Measurements from ENCODE around the gene HOXA3.
A peak's percentile ranks its signal among the peaks of the same experiment; 100 is the strongest.

HOXA3 gene

DNA sequence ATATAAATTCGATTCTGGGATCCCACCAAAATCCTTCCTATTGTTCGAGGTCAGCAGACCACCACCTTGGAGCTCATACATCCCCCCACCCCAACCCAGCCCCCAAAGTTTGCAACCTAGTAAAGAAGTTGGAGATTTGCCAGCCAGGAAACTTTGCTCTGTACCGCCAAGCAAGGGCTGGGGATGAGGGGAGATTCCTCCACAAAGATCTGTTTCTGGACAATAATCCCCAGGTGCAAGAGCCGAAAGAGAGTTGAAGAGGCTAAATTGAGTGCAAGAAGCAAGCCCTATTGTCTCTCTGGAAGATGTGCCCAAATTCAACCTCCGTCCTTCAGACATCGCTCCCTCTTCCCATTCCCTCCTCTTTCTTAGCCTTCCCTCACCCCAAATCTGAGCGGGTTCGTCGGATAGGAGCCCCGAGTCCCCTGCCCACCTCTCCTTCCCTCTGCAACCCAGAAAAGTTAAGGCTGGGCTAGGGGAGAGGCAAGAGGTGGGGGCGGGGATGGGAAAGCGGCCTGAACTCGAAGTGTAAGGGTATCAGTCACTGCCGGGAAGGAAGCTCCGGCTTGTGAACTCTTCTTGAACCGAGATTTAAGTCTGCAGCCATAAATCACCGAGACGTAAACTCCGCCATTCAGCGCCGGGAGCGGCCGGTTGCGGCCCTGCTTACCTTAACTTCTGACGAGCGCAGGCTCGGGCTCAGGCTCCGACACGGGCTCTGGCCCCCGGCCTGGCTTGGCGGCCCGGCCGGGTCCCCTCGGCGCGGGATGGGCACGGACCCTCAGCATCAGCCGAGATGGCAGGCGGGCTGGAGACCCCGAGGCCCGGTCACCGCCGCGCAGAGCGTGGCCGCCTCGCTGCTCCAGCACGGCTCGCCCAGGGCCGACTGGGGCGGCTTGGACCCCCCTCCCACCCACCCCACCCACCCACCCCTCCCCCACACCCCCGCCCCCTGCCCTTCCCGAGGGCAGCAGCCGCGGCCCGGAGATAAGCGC is 39.1 kb downstream of the HOXA3 start:
- DNase-seq: no peak

- no peak for DNase-seq
Observed at GRCh38 chr7:27112361-27112760, 40.0 kb downstream of the HOXA3 start.

DNA sequence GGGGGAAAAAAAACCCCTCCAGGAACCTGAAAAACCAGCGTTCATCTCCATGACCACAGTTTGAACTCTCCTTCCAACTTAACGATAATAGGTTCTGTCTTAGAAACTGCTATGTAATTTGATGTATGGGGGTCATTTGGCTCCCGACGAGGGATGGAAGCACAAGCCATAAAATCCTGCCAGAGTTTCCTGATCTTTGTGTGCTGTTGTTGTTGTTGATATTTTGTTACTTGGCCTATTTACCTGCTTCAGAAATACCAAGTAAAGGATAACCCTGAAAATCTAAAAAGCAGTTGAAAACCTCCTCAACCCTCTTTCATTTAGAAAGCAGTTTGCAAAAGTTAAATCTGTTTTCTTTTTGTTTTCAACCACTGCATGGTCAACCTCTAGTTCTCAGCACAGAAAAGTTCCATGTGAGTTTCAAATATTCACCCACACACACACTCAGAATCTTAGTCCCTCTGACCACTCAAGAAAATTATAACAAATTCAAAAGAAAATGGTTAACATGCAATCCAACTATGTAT is 40.6 kb downstream of the HOXA3 start:
- DNase-seq: no peak

GRCh38 chr7:27111042-27111750 is 41.2 kb downstream of the HOXA3 start:
- DNase-seq: no peak

- DNase-seq: peak; percentile 84
Observed at GRCh38 chr7:27110186-27111031, 42.0 kb downstream of the HOXA3 start.

- no peak for DNase-seq
Observed at GRCh38 chr7:27109466-27110185, 42.8 kb downstream of the HOXA3 start.

DNA sequence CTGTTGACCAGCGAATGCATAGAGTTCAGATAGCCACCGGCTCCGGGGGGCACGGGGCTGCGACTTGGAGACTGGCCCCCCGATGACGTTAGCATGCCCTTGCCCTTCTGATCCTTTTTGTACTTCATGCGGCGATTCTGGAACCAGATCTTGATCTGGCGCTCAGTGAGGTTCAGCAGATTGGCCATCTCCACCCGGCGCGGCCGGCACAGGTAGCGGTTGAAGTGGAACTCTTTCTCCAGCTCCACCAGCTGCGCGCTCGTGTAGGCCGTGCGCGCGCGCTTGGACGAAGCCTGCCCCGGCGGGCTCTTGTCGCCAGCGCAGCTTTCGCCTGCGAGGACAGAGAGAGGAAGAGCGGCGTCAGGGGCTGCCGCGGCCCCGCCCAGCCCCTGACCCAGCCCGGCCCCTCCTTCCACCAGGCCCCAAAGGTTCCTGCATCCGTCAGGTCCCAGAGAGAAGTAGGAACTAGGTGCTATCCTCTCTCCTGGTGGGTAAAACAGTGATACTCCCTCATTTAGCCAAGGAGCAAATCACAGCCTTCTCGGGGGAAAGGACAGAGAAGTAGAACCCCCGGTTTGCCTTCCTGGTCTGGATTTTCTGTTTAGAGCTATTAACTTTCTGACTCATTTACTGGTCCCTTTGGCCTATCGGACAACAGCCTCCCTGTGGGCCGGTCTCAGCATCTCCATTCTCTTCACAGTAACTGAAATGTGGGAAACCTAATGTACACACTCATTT is 43.8 kb downstream of the HOXA3 start:
- DNase-seq: no peak

GRCh38 chr7:27107391-27108381 is 44.7 kb downstream of the HOXA3 start:
- no peak for DNase-seq

GRCh38 chr7:27106901-27107240 is 45.5 kb downstream of the HOXA3 start:
- DNase-seq: no peak

DNA sequence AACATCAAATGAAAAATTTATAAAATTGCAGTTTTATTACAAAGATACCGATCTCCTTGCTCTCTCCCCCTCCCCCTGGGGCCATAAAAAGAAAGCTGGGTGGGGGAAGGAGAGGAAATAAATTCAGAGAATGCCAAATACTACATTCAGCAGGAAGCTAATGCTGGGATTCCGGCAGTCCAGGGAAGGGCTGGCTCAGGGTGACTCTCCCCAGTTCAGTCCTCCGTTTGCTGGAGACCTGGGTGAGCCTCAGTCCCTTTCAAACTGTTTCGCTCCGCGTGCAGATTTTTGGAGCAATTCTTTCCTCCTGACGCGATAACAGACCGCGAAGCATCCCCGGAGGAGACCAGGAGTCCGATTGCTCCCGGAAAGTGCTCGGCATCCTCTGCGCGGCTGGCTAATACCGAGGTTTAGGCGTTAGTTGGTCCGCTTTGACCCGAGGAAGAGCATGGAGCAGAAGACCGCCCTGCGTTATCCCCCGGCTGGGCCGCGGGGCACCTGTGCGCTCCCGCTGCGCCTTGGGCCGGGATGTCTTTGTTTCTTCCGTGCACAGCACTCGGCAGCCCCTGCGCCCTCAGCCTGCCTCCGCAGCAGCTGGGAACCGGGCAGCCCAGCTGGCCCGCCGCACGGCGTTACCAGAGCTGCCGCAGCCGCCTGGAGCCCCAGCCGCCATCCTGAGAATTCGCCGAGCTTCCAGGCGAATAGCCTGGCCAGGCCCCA is 46.0 kb downstream of the HOXA3 start:
- no peak for DNase-seq

- no peak for DNase-seq
Observed at GRCh38 chr7:27105301-27106031, 46.9 kb downstream of the HOXA3 start.

DNA sequence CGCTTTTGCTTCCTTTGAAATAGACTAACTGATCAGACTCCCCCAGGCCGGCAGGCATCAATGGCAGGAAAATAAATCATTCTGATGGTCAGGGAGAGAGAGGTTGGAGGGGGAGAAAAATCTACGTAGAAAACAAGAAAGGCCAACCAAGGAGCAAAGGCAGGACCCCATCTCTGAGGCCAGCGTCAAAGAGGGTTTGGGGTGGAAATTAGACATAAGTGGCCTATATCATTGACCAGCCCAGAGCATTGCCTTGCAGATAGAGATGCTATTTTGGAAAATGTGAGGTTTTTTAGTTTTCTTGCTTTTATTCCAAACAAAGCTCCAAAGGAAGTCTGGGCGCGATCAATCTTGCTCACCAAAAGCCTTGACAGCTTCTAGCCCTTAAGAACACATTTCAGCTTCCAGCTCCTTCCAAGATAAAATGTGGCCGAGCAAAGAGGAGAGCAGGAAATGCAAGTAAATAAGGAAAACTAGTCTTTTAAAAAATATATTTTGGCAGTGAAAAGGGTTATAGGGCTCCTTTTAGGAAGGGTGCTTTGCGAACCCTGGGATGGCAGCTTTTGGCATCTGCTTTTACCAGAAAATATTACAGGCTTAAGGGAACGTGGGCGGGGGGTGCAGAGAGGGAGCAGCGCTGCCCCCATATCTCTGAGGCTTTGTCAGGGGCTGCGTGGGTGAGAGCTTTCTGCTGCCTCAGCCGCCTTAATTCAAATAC is 47.9 kb downstream of the HOXA3 start:
- no peak for DNase-seq

DNA sequence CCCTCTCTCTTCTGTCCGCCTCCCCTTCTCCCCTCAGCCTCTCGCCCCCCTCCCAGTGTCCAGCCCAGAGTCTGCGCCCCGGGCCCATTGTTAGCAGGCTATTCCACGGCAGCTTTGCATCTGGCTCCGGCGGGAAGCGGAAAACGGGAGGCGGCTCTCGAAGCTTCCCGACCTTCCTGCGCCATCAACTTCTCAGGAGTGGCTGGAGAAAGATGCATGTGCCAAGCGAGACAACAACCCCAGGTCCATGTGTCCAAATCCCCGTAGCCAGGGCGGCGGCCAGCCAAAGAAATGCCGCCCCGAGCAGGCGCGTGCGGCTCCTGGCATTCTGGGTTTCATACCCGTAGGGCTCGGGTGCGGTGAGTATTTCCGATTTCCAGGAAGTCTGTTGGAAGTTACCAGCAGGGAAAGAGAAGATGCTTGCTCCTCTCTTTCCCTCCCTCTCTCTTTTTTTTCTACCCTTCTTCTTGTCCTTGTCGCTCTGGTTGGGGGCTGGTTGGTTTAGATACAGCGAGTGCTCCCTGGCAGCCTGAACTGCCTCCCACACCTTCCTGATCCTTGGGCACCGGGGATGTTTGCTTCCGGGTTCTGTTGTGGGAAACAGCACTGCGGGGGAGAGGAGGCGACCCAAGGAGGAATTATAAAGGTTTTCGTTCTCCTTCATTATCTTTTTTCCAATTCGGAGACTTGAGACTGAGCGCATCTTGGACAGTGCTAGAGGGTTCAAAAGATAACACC is 48.7 kb downstream of the HOXA3 start:
- no peak for DNase-seq

DNA sequence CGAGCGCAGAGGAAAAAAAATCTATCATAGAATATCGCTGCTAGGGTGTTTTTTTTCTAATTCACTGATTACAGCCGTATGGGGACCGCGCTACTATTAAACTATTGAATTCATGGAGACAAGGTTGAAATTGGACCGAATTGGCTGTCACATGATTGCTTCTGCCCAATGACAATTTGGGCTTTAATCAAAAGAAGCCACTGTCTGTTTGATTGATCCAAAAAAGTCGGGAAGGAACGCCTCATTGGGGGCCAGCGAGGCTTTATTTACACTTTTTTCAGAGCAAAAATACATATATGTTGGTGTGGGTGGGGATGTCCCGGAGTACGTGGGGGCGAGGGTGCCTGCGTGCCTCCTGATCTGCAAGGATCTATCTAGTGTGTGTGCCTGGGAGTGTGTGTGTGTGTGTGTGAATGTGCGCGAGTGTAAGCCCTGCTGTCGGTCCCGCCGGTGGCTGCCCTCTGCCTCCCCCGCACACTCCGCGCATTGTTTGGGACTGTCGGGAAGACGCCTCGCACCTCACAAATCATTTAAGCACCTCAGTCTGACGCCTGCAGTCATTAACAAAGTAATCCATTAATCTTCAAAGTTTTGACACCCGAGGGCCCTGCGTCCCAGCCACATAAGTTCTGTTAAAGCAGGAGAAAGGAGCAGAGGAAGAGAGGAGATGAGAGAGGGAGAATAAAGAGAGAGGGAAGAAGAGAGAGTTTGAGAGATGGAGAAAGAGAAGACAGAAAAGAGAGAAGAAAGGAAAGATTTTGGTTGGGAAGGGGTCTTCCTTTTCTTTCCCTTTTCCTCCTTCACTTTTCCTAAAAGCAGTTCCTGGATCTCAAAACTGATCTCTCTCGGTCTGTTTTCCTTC is 49.6 kb downstream of the HOXA3 start, which contains the start of gene HOXA2:
HOXA2 (minus strand) TSS at position 103 of the 862 bp plus-strand sequence. CDS start 183 bp downstream, outside the sequence.
- no peak for DNase-seq

DNA sequence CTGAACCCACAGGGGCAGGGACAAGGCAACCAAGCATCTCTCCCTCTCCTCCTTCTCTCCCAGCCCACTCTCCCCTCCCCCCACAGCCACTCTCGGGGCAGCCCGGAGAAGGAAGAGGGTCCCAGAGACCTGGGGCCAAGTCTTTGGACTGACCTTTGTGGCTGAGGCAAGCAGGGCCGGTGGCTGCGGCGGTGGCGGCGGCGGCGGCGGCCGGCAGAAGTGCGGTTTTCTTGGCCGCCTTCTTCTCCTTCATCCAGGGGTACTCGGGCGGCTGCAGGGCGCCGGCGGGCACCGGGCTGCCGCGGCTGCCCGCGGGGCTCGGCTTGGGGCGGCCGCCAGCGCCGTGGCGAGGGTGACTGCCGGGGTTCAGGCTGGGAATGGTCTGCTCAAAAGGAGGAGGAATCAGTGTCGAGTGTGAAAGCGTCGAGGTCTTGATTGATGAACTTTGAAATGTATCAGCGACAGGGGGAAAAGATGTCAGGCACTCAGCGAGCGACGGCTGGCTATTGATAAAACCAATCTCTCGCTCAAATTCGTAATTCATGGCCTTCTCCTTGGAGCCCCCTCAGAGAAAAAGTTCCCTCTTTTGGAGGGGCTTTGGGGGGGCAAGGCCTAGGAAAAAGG is 50.3 kb downstream of the HOXA3 start:
- no peak for DNase-seq
